ENCODE data around the gene CC2D1A.

- TF ChIP-seq CTCF (conservative IDR thresholded peaks at IDR 0.05 in 1 of 2, IDR thresholded peaks at IDR 0.05 in 1 of 2; ENCODE audit: extremely low read depth in 1 of 2, insufficient read depth in 1 of 2, low read depth in 1 of 2, low read length in 2 of 2) (no peak), EZH2 (IDR thresholded peaks at IDR 0.05; ENCODE audit: borderline replicate concordance, low read length) (peak; percentile 35)
Observed at GRCh38 chr19:13866463-13867046, 39.4 kb upstream of the CC2D1A start.

All from mammary epithelial cell (primary cell).